IMR-90 (cell line): Measurements from ENCODE around the gene TNRC6C. TPM values are rescaled to one million over a fixed set of nuclear protein-coding genes. Genes with fewer than 3 reads are reported as not detected.

Experiments used
- ATAC-seq: fragments of 200-7000 bp; cut with Tn5 transposase; 2 replicates; pipeline ENCODE4 v1.9.1; 2020; ENCODE audit warnings: low read depth, mild to moderate bottlenecking, moderate library complexity
- BruUV-seq: library from RNA; stranded (reverse); fragments of 400-500 nt; replicated peaks from 2 replicates; lab custom pipeline; 2021; lab: Mats Ljungman, UMichigan
- CTCF ChIA-PET: fragments of 300-600 bp; formaldehyde crosslinking; extraction: SDS; loops from one replicate; lab custom pipeline; 2021; ENCODE audit warnings: antibody characterized with exemption; lab: Yijun Ruan, JAX
- POLR2A ChIA-PET: fragments of 300-600 bp; sonication (Branson Sonifier 250); formaldehyde crosslinking; loops from one replicate; lab custom pipeline; 2022; ENCODE audit warnings: antibody characterized with exemption; ENCODE audit not compliant: unreplicated experiment; lab: Charles Lee
- DNase-seq: peaks from one replicate; pipeline ENCODE4 v3.0.0; 2013
- H2AFZ ChIP-seq: replicated peaks from 2 replicates; pipeline ENCODE3; 2013; ENCODE audit warnings: low read length, mild to moderate bottlenecking; ENCODE audit not compliant: poor library complexity
- H2AK5ac ChIP-seq: 2 replicates; pipeline ENCODE4 v1.6.1; 2013; ENCODE audit warnings: low read depth, low read length, inconsistent platforms
- H2AK9ac ChIP-seq: replicated peaks from 2 replicates; pipeline ENCODE3; 2013; ENCODE audit warnings: mild to moderate bottlenecking, low read depth, low read length, moderate library complexity; ENCODE audit not compliant: poor library complexity
- H2BK120ac ChIP-seq: 2 replicates; pipeline ENCODE4 v1.6.1; 2013; ENCODE audit warnings: low read depth, low read length, inconsistent platforms
- H2BK15ac ChIP-seq: 3 replicates; pipeline ENCODE4 v1.6.1; 2013; ENCODE audit warnings: low read depth, low read length, inconsistent platforms
- H2BK20ac ChIP-seq: 2 replicates; pipeline ENCODE4 v1.6.1; 2013; ENCODE audit warnings: low read depth, mild to moderate bottlenecking, inconsistent platforms, low read length, moderate library complexity
- H2BK5ac ChIP-seq: 2 replicates; pipeline ENCODE4 v1.6.1; 2013; ENCODE audit warnings: mild to moderate bottlenecking, low read depth, low read length, inconsistent platforms; ENCODE audit not compliant: poor library complexity, severe bottlenecking
- H3K14ac ChIP-seq: replicated peaks from 2 replicates; pipeline ENCODE4 v1.6.1; 2013; ENCODE audit warnings: low read depth, low read length, inconsistent platforms
- H3K18ac ChIP-seq: 2 replicates; pipeline ENCODE4 v1.6.1; 2013; ENCODE audit warnings: low read depth, low read length, control low read depth
- H3K23ac ChIP-seq: 2 replicates; pipeline ENCODE4 v1.6.1; 2013; ENCODE audit warnings: low read depth, low read length, inconsistent platforms
- H3K27ac ChIP-seq: 2 replicates; pipeline ENCODE4 v1.5.1; 2013; ENCODE audit warnings: mild to moderate bottlenecking, control low read depth, low read length; ENCODE audit not compliant: insufficient read depth
- H3K27me3 ChIP-seq: 2 replicates; pipeline ENCODE4 v1.6.1; 2013; ENCODE audit warnings: low read length; ENCODE audit not compliant: control insufficient read depth, insufficient read depth
- H3K36me3 ChIP-seq: 2 replicates; pipeline ENCODE4 v1.6.1; 2013; ENCODE audit warnings: low read length, mixed read lengths; ENCODE audit not compliant: control insufficient read depth, insufficient read depth
- H3K4ac ChIP-seq: 2 replicates; pipeline ENCODE4 v1.6.1; 2013; ENCODE audit warnings: low read depth, low read length, inconsistent platforms
- H3K4me1 ChIP-seq: 2 replicates; pipeline ENCODE4 v1.6.1; 2013; ENCODE audit warnings: low read length, mixed read lengths; ENCODE audit not compliant: control insufficient read depth, insufficient read depth
- H3K4me2 ChIP-seq: 2 replicates; pipeline ENCODE4 v1.6.1; 2013; ENCODE audit warnings: low read depth, mild to moderate bottlenecking, control low read depth, low read length, moderate library complexity
- H3K4me3 ChIP-seq: 2 replicates; pipeline ENCODE4 v1.5.1; 2013; ENCODE audit warnings: low read depth, mild to moderate bottlenecking, control low read depth, low read length, moderate library complexity; ENCODE audit not compliant: insufficient read depth
- H3K56ac ChIP-seq: 2 replicates; pipeline ENCODE4 v1.6.1; 2013; ENCODE audit warnings: low read length, inconsistent platforms; ENCODE audit not compliant: insufficient read depth; ENCODE audit errors: extremely low read depth
- H3K79me1 ChIP-seq, 2 experiments: 2 replicates each; pipeline ENCODE4 v1.6.1; 2013; ENCODE audit warnings: low read length in 2 of 2, inconsistent platforms in 1 of 2, low read depth in 1 of 2
- H3K9ac ChIP-seq: 2 replicates; pipeline ENCODE4 v1.6.1; 2013; ENCODE audit warnings: low read depth, low read length, control low read depth
- H3K9me1 ChIP-seq: 2 replicates; pipeline ENCODE4 v1.6.1; 2013; ENCODE audit warnings: low read length, inconsistent platforms; ENCODE audit not compliant: insufficient read depth
- H3K9me3 ChIP-seq: 2 replicates; pipeline ENCODE4 v1.6.1; 2013; ENCODE audit warnings: low read length; ENCODE audit not compliant: control insufficient read depth, insufficient read depth
- H4K20me1 ChIP-seq: 2 replicates; pipeline ENCODE4 v1.6.1; 2013; ENCODE audit warnings: low read length, inconsistent platforms; ENCODE audit not compliant: insufficient read depth
- H4K5ac ChIP-seq: 2 replicates; pipeline ENCODE4 v1.6.1; 2013; ENCODE audit warnings: mild to moderate bottlenecking, low read depth, low read length, control low read depth
- H4K8ac ChIP-seq, 2 experiments: 2 replicates each; pipeline ENCODE4 v1.6.1; 2013; ENCODE audit warnings: low read depth in 2 of 2, low read length in 2 of 2, control low read depth in 1 of 2, inconsistent platforms in 1 of 2
- H4K91ac ChIP-seq: 2 replicates; pipeline ENCODE4 v1.6.1; 2013; ENCODE audit warnings: low read depth, low read length, inconsistent platforms; ENCODE audit not compliant: insufficient read depth
- FOS ChIP-seq: fragments of 150-350 bp; IDR thresholded peaks from 2 replicates; pipeline ENCODE4 v1.6.1; 2016; ENCODE audit warnings: low read depth, low read length
- dilution Hi-C: fragments of 300-500 bp; cut with HindIII; formaldehyde crosslinking; loops from one replicate; pipeline ENCODE4 v1.14.3; 2018; ENCODE audit warnings: low sequenced_read_pairs; ENCODE audit not compliant: unreplicated experiment
- in situ Hi-C: fragments of 300-500 bp; cut with MboI; formaldehyde crosslinking; loops from 3 replicates; pipeline ENCODE4 v1.14.3; 2019; ENCODE audit warnings: low sequenced_read_pairs, inconsistent platforms, mixed read lengths
- intact Hi-C: fragments of 100-400 bp; cut with micrococcal nuclease; formaldehyde crosslinking; loops from 2 replicates; pipeline ENCODE4 v1.10.0; 2022
- polyA plus RNA-seq, 3 experiments: library from polyadenylated mRNA; depleted of rRNA; stranded (reverse); fragments of >200 nt; gene quantifications; 2 replicates each; pipeline ENCODE4 v1.2.3, GENCODE V29; 2012; ENCODE audit warnings: low replicate concordance in 1 of 3
- total RNA-seq: library from RNA; depleted of rRNA; stranded (reverse); fragments of >200 nt; gene quantifications from 2 replicates; pipeline ENCODE4 v1.2.3, GENCODE V29; 2012

Gene TNRC6C
- total and polyA plus RNA-seq, 2 of the 4 experiments (the other 2 are of a cell fraction): 1.6 to 2.7 TPM

DNA sequence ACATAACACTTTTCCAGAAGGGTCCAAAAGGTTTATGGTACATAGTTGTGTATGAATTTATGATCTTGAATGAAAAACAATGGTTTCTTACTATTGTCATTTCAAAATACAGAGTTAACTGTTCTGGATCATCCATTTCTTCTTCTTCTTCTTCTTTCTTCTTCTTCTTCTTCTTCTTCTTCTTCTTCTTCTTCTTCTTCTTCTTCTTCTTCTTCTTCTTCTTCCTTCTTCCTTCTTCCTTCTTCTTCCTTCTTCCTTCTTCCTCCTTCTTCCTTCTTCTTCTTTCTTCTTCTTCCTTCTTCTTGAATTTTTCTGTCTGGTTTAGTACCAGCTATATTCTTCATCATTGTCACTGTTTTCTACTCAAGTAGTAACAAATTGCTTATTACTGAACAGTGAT is 47.8 kb downstream of the TNRC6C start:
- no peak overlapping the region for H3K56ac ChIP-seq
- H3K4ac ChIP-seq: no peak overlapping the region
- H2BK5ac ChIP-seq: no peak overlapping the region
- dilution Hi-C loops: no loop called here
- BruUV-seq: no TSS peak
- no peak for TF ChIP-seq FOS
- H2BK15ac ChIP-seq: no peak overlapping the region
- H4K91ac ChIP-seq: no peak overlapping the region
- no peak overlapping the region for H4K5ac ChIP-seq
- no peak for DNase-seq
- CTCF ChIA-PET: interaction anchor here (0.7 to 2.0 kb wide), 3 partner anchors 8 to 435 kb away, joined by 3 to 5 read pairs (median 5); no protein-coding TSS in a partner anchor
- peaks cover under 1% of the 10 kb centered on the region; the same call in 1 of the 2 replicates for H3K9me1 ChIP-seq
- H3K4me1 ChIP-seq: no peaks in the 10 kb centered on the region
- no peaks in the 10 kb centered on the region for H3K27me3 ChIP-seq
- peaks cover 2% of the 10 kb centered on the region; the same call in 1 of the 2 replicates for H3K36me3 ChIP-seq
- H2BK120ac ChIP-seq: no peak overlapping the region
- POLR2A ChIA-PET: no interaction called here
- H3K9me3 ChIP-seq: no peaks in the 10 kb centered on the region
- no peak overlapping the region for H3K14ac ChIP-seq
- H3K27ac ChIP-seq: no peak overlapping the region
- H4K8ac ChIP-seq: no peak overlapping the region
- intact Hi-C loops: no loop called here
- H2AK9ac ChIP-seq: no peak overlapping the region
- no peak overlapping the region for H2AK5ac ChIP-seq
- H3K4me2 ChIP-seq: no peak overlapping the region
- H2AFZ ChIP-seq: no peak overlapping the region
- no peak overlapping the region for H3K4me3 ChIP-seq
- no peak overlapping the region for H3K23ac ChIP-seq
- no peak overlapping the region for H2BK20ac ChIP-seq
- ATAC-seq: no peak
- H3K79me1 ChIP-seq: peaks cover 9 to 15% of the 10 kb centered on the region in 2 experiments; a peak in 2 of 4 replicates
- in situ Hi-C loops: no loop called here
- no peak overlapping the region for H3K18ac ChIP-seq
- no peak overlapping the region for H3K9ac ChIP-seq
- no peaks in the 10 kb centered on the region for H4K20me1 ChIP-seq
